Measurements from ENCODE around the gene TTC38.

DNA sequence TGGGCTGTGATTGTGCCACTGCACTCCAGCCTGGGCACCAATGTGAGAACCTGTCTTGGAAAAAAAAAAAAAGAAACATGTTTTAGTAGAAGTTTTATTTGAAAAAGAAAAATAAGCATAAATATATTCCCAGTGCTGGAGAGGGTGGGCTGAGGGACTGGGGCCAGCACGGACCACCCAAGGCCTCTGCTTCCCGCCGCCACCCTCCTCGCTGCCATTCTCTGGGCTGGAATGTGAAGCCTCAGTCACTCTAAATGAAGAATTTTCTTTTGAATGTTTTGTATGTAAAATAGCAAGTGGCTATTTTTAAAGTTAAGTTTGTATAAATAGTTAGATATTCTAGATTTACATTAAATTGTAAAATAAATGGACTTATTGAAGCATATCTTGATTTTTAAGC lies 62.6 kb downstream of the TTC38 start:
- TF ChIP-seq, protein P1, sequence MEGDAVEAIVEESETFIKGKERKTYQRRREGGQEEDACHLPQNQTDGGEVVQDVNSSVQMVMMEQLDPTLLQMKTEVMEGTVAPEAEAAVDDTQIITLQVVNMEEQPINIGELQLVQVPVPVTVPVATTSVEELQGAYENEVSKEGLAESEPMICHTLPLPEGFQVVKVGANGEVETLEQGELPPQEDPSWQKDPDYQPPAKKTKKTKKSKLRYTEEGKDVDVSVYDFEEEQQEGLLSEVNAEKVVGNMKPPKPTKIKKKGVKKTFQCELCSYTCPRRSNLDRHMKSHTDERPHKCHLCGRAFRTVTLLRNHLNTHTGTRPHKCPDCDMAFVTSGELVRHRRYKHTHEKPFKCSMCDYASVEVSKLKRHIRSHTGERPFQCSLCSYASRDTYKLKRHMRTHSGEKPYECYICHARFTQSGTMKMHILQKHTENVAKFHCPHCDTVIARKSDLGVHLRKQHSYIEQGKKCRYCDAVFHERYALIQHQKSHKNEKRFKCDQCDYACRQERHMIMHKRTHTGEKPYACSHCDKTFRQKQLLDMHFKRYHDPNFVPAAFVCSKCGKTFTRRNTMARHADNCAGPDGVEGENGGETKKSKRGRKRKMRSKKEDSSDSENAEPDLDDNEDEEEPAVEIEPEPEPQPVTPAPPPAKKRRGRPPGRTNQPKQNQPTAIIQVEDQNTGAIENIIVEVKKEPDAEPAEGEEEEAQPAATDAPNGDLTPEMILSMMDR (IDR thresholded peaks at IDR 0.05): no peak
- TF ChIP-seq POLR2A (IDR thresholded peaks at IDR 0.05): no peak

All from esophagus squamous epithelium (tissue), 4 donors.